ENCODE results near the gene NFYB.
"Not testable (repeated sequence)": the region's sequence is repeated elsewhere in the genome, so short reads cannot be mapped to it uniquely, and the experiment has no call there.

The NFYB gene

DNA sequence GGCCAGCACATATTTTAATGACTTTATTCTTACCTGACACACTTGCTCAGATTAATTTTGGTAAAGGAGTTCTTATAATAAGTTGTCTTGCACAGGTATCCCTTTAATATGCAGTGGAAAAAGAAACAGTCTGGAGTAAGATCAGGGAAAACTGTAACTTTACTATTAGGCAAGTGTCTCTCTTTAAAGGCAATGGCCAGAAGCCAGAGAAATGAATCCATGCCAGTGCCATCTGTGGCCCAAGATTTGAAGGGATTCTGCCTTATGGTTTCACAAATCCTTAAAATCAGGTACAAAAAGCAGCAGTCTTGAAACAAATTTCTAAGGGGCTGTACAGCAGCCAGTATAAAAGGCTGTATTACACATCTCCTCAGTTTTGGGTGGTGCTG, 22.4 kb downstream of the NFYB start:
- no peak for DNase-seq

GRCh38 chr12:104114834-104115586, 23.0 kb downstream of the NFYB start:
- DNase-seq, result not testable (repeated sequence)

GRCh38 chr12:104109446-104110271, 28.4 kb downstream of the NFYB start:
- DNase-seq, result no peak

- DNase-seq, result peak; percentile 1 to 88 (median 52)
Measured at GRCh38 chr12:104108755-104109445, 29.1 kb downstream of the NFYB start.

DNA sequence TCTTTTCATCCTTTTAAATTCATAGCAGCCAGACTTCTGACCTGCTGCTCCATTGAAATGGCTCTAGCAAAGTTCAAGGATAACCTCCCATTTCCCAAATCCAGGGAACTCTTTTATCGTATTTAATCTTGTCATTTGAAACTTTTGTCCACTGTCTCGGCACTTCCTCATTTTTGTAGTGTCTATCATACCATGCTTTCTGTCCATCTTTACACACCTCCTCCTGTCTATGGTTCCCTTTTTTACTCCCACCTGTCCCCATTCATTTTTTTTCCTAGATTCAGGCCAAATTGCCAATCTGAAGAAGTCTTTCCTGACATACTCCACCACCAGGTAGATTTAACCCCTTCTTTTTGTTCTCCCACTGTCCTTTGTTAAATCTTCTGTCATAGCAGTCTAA, 31.0 kb downstream of the NFYB start:
- no peak for DNase-seq

GRCh38 chr12:104105461-104105860, 32.5 kb downstream of the NFYB start:
- DNase-seq, result no peak

DNA sequence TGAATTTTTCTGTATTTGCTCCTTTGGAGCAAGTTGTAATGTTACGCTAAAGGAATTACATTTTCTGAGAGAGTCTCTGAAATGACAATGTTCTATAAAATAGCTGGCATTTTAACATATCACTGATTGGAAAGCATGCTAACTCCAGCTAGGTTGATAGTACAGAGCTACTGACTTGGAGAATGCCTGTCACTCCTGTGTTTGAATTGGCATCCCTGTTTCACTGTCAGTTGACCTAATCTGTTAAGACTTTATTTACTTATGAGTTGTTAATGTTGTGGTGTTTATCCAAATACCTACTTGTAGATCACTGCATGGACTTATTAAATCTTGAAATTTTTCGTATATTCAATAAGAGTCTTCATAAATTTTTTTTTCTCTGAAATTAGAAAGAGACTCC, 40.1 kb downstream of the NFYB start:
- DNase-seq, result no peak

DNA sequence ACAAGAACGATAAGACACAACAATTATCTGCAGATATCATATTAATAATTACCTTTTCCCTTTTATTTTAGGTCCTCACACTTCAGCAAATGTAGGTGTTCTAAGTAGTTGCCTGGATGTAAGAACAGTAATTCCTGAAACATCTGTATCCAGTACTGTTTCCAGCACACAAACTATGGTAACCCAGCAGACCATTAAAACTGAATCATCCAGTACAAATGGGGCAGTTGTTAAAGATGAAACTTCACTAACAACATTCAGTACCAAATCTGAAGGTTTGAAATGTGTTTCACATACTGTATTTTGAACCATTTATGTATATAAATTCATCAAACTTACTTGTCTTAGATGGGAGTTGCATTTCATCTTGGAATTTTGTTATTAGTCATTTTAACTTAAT, 42.7 kb downstream of the NFYB start:
- DNase-seq, result no peak

GRCh38 chr12:104094284-104094683, 43.7 kb downstream of the NFYB start:
- DNase-seq, result no peak

- DNase-seq, result no peak
Measured at GRCh38 chr12:104091136-104091535, 46.9 kb downstream of the NFYB start.

- DNase-seq, result no peak
Measured at GRCh38 chr12:104090685-104091084, 47.3 kb downstream of the NFYB start.

- DNase-seq, result no peak
Measured at GRCh38 chr12:104083769-104084475, 54.1 kb downstream of the NFYB start.

- no peak for DNase-seq
Measured at GRCh38 chr12:104080764-104081163, 57.2 kb downstream of the NFYB start.

- DNase-seq, result no peak
Measured at GRCh38 chr12:104079024-104079423, 59.0 kb downstream of the NFYB start.

- DNase-seq, result no peak
Measured at GRCh38 chr12:104073699-104074098, 64.3 kb downstream of the NFYB start.

DNA sequence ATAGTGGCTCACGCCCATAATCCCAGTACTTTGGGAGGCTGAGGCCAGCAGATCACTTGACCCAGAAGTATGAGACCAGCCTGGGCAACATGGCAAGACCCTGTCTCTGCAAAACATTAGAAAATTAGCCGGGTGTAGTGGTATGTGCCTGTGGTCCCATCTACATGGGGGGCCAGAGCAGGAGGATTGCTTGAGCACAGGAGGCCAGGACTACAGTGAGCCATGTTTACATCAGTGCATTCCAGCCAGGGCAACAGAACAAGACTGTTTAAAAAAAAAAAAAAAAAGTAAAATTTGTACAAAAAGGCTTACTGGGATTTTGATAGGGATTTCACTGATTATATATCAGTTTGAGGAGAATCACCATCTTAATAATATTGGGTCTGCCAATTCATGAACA, 65.9 kb downstream of the NFYB start:
- DNase-seq, result no peak

Measured in hypothalamus (tissue), 51 donors.